ENCODE results near the gene TBC1D14.
"Not testable (repeated sequence)": the region's sequence is repeated elsewhere in the genome, so short reads cannot be mapped to it uniquely, and the experiment has no call there.

Gene TBC1D14

GRCh38 chr4:6891436-6892170 is 18.0 kb upstream of the TBC1D14 start:
- DNase-seq: no peak

- no peak for DNase-seq
Measured at GRCh38 chr4:6892190-6892908, 17.3 kb upstream of the TBC1D14 start.

- no peak for DNase-seq
Measured at GRCh38 chr4:6892909-6893202, 16.8 kb upstream of the TBC1D14 start.

GRCh38 chr4:6893449-6894085 is 16.1 kb upstream of the TBC1D14 start:
- DNase-seq: no peak

- DNase-seq: no peak
Measured at GRCh38 chr4:6894086-6894478, 15.5 kb upstream of the TBC1D14 start.

- DNase-seq: no peak
Measured at GRCh38 chr4:6894528-6895498, 14.8 kb upstream of the TBC1D14 start.

- no peak for DNase-seq
Measured at GRCh38 chr4:6896035-6896434, 13.6 kb upstream of the TBC1D14 start.

GRCh38 chr4:6898763-6899162 is 10.9 kb upstream of the TBC1D14 start:
- no peak for DNase-seq

- DNase-seq: no peak
Measured at GRCh38 chr4:6900181-6900812, 9.3 kb upstream of the TBC1D14 start.

GRCh38 chr4:6900956-6901355 is 8.7 kb upstream of the TBC1D14 start:
- DNase-seq: no peak

- no peak for DNase-seq
Measured at GRCh38 chr4:6901669-6902317, 7.8 kb upstream of the TBC1D14 start.

- DNase-seq: no peak
Measured at GRCh38 chr4:6902318-6903042, 7.1 kb upstream of the TBC1D14 start.

GRCh38 chr4:6905516-6906445 is 3.8 kb upstream of the TBC1D14 start:
- DNase-seq: peak; percentile 79

- DNase-seq: not testable (repeated sequence)
Measured at GRCh38 chr4:6906486-6906885, 3.1 kb upstream of the TBC1D14 start.

GRCh38 chr4:6907658-6908191 is 1.9 kb upstream of the TBC1D14 start:
- no peak for DNase-seq

- DNase-seq: no peak
Measured at GRCh38 chr4:6908432-6909112, 1.1 kb upstream of the TBC1D14 start.

GRCh38 chr4:6909970-6910339 is 329 bp downstream of the TBC1D14 start:
- DNase-seq: no peak

GRCh38 chr4:6910340-6910959 is 824 bp downstream of the TBC1D14 start:
- no peak for DNase-seq
